ENCODE data around the gene HOPX.
"Not testable (repeated sequence)": the region's sequence is repeated elsewhere in the genome, so short reads cannot be mapped to it uniquely, and the experiment has no call there.

HOPX gene

DNA sequence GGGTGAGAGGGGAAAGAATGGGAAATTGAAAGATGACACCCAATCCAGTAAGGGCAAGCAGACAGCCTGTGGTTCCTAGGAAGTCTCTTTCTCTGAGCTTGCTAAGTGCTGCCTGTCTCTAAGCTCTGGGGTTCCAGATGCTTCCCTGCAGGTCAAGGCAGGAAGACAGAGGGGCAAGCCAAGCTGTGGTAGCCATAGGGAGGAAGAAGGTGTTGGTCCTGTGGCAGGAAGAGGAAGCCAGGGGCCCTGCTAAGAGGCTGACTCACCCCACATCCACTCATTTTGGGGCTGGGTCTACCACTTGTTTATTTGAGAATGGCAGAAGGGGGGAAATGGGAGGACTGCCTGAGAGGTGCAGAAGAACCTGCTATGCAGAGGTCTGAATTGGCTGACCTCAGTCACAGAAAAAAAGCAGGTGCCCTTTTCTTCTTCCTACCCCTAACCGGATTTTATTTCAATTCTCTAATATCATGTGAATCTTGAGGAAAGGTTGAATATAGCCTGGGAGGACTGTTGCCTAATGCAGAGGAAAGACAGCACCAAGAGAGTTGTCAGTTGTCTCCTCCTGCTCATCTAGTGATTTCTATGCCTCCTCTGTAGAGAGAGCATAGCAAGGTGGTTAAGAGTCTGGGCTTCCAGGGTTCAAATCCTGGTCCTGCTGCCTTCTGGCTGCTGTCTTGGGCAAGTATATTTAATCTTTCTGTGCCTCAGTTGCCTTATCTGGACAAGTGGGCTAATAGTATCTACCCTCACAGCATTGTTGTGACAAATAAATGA is 27.4 kb downstream of the HOPX start:
- no peak for DNase-seq

- no peak for DNase-seq
Observed at GRCh38 chr4:56652196-56652595, 28.9 kb downstream of the HOPX start.

- no peak for DNase-seq
Observed at GRCh38 chr4:56651056-56651350, 30.1 kb downstream of the HOPX start.

GRCh38 chr4:56650262-56651055 is 30.6 kb downstream of the HOPX start:
- DNase-seq = no peak

DNA sequence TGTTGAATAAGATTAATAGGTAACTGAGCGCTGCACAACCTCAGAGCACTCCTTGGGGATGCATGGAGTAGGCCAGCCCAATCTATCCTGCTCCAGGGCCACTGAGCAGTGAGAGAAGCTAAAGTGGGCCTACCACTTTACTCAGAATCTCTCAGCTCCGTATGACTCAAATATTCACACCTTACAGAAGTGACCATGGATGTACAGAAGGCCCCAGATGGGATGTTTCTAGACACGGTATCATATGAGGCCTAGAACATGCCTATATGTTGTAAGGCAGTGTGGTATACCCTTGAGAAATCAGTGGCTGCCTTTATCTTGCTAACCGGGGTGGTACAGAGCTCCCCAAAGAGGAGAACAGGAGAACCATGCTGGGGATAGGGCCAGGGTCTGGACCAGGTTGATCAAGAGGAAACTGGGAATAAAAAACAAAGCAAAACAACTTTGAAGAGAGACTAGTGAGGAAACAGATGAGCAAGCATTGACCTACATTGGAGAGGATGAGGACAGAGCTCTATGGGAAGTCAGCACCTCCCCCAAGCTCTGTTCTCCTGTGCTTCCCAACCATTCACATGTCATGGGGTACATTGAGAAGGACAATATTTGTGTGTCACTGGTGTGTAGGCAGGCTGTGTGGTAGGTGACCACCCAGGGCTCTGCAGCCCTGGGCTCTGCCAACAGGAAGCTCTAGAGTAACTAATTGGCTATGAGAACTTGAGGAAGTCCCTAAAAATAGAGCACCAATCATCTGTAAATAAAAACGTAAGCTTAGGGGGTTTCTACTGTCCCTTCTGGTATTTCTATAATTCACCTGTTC is 31.4 kb downstream of the HOPX start:
- DNase-seq = no peak

- no peak for DNase-seq
Observed at GRCh38 chr4:56648824-56649151, 32.3 kb downstream of the HOPX start.

- no peak for DNase-seq
Observed at GRCh38 chr4:56648021-56648823, 32.9 kb downstream of the HOPX start.

- no peak for DNase-seq
Observed at GRCh38 chr4:56646341-56646740, 34.8 kb downstream of the HOPX start.

DNA sequence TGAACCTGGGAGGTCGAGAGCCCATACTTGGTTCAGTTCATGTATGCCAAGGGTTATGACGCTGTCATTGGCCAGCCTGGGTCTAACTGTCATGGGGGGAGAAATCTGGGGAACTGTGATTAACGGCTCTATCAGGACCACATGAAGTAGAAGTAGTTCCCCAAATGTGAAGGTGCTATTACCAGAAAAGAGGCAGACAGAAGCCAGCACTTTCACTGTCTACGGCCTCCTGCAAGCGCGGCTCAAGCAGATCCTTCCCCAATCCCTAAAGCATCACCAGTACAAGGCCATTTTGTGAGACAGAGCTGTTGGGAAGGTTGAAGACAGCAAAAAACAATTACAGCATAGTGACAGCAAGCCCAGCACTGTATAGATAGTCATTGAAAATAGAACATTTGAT is 37.5 kb downstream of the HOPX start:
- no peak for DNase-seq

DNA sequence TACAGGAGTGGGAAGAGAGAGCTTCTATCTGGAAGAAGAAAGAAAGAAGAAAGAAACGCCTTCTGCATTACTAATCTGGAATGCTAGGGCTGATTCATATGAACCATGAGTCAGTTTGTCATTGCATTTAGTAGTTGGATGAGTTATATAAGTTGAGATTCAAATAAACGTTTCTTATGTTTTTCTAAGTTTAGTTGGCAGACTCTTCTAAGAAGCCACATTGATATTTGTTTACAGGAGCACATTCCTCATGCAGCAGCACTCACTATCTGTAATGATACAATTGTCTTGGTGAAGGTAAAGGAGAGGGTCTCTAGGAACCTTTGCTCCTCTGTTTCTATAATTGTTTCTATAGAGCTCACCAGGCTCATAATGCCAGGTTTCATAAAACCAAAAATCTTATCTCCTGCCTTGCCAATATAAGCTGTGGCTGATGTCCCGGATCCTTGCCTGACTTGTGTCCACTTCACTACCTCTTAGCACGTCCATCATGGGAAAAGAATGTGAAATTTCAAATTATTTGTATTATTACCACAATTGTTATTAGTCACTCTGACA is 39.5 kb downstream of the HOPX start:
- DNase-seq = no peak

DNA sequence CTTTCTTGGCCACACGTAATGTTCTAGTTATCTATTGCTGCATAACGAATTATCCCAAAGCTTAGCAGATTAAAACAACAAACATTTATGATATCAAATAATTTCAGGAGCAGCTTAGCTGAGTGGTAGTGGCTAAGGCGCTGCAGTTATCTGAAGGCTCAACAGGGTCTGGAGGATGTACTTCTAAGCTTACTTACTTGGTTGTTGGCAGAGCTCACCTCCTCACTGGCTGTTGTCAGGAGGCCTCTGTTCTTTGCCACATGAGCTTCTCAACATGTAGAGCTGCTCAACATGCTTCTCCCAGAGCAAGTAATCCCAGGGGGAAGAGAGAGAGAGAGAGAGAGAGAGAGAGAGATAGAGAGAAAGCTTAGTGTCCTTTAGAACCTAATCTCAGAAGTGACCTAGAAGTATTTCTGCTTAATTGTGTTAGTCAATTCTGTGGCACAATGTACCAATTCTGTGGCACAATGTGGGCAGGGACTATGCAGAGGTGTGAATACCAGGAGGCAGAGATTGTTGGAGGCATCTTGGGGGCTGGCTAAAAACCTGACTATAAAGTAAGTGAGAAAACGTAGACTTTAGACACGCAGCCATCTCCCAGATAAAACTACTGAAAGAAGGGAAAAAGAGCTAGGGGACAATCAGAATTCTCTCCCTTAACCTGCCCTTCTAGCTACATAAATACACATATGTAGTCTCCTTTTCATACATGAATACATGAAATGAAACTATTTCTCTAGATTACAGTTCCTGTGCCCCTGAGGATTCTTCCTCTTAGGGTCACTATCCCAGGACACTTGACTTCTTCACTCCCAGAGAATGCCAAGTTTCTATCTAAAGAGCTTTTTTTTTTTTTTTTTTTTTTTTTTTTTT is 40.2 kb downstream of the HOPX start:
- no peak for DNase-seq

- DNase-seq = no peak
Observed at GRCh38 chr4:56637791-56638190, 43.3 kb downstream of the HOPX start.

DNA sequence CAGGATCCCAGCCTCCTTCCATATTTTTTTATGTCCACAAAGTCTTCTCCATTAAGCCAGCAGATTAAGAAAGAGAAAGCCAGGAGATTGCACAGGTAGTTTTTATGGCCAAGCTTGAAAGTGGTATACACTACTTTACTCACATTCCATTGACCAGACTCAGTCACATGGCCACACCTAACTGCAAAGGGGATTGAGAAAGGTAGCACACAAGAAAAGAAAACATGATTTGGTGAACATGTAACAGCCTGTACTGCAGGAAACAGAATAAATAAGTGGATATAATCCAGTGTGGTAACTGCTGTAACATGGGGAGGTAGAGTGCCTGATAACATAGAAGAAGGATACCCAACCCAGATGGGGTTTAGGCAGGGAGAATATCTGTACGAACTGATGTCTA is 43.9 kb downstream of the HOPX start:
- no peak for DNase-seq

GRCh38 chr4:56634954-56635353 is 46.1 kb downstream of the HOPX start:
- DNase-seq = not testable (repeated sequence)

GRCh38 chr4:56633486-56633885 is 47.6 kb downstream of the HOPX start:
- DNase-seq = no peak

GRCh38 chr4:56630876-56631666 is 50.0 kb downstream of the HOPX start:
- no peak for DNase-seq

- DNase-seq = no peak
Observed at GRCh38 chr4:56628592-56628991, 52.5 kb downstream of the HOPX start.

DNA sequence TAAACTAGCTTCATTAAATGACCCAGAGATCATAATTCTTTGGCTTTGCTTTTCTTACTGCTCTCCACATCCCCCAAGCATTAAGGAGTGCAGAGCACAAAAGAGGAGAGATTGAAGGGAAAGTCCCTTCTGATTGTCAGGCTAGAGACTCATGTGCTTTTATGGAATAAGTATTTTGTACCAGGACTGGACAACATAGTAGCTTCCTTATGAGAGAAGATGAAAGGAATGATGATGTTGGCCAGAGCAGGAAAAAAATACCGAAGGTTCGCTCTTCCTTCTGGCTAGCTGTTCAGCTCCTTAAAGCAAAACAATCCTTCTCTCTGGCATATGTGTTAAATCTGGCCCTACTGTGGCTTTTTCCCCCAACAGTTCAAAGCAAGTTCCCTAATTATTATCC is 53.1 kb downstream of the HOPX start:
- no peak for DNase-seq

GRCh38 chr4:56627375-56627774 is 53.7 kb downstream of the HOPX start:
- no peak for DNase-seq

DNA sequence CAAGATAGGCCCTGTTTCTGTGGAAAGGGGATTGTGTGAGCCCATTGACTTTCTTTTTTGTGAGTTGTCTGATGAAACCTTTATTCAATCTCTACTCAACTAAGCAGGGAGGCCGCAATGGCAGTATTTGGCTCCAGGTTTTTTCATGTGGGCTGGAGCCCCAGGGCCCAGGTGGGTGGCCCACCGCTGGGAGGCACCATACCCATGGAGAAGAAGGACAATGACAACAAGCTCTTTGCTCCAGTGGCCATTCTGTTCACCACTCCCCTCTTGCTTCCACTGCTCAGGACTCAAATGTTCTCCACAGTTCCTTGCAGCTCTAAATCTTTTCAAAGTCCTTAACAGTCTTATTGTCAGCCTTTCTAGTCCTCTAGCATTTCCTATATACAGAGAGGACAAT is 54.1 kb downstream of the HOPX start:
- DNase-seq = no peak

- DNase-seq = no peak
Observed at GRCh38 chr4:56626420-56626819, 54.7 kb downstream of the HOPX start.
